ENCODE measurements around the gene KIF2A.

KIF2A gene

GRCh38 chr5:62291829-62292228 is 14.2 kb upstream of the KIF2A start:
- DNase-seq (ENCODE audit: low read depth) = peak; percentile 28

DNA sequence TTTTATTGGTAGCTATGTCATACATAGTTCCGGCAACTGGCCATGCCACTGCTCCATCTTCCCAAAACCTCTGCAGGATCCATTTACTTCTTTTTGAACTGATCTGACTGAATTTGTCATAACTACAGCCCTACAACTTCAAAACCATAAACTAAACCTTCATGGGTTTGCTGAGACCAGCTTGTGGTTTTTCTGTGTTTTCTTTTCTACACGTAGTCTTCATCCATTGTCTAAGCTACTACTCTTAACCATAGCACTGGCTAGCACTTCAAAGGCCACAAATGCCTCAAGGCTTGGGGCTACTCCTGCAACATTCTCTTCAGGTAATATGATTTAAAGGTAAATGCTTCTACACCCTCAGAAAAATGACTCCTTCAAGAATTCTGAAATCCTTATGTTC is 9.0 kb upstream of the KIF2A start:
- DNase-seq (ENCODE audit: low read depth) = no peak

DNA sequence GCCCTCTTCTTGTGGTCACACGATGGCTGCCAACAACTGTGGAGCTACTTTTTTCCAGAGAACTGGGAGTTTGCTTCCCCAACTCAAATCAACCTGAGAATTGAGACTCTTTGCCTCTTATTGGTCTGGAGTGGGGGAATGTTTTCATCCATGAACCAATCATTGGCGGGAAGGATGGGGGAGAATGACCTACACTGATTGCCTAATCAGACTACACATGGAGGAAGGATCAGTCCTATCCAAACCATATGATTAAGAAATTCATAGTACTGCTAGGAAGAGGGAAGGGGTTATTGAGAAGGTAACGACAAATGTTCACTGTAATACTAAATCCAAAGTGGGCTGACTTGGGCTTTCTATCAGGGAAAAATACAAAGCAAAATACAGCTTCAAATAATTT is 7.9 kb upstream of the KIF2A start:
- no peak for DNase-seq (ENCODE audit: low read depth)

- DNase-seq (ENCODE audit: low read depth) = no peak
Observed at GRCh38 chr5:62299101-62299500, 6.9 kb upstream of the KIF2A start.

- no peak for DNase-seq (ENCODE audit: low read depth)
Observed at GRCh38 chr5:62299600-62299999, 6.4 kb upstream of the KIF2A start.

GRCh38 chr5:62305358-62305714 is 670 bp upstream of the KIF2A start:
- no peak for DNase-seq (ENCODE audit: low read depth)

- no peak for DNase-seq (ENCODE audit: low read depth)
Observed at GRCh38 chr5:62306323-62306895, 403 bp downstream of the KIF2A start.

DNA sequence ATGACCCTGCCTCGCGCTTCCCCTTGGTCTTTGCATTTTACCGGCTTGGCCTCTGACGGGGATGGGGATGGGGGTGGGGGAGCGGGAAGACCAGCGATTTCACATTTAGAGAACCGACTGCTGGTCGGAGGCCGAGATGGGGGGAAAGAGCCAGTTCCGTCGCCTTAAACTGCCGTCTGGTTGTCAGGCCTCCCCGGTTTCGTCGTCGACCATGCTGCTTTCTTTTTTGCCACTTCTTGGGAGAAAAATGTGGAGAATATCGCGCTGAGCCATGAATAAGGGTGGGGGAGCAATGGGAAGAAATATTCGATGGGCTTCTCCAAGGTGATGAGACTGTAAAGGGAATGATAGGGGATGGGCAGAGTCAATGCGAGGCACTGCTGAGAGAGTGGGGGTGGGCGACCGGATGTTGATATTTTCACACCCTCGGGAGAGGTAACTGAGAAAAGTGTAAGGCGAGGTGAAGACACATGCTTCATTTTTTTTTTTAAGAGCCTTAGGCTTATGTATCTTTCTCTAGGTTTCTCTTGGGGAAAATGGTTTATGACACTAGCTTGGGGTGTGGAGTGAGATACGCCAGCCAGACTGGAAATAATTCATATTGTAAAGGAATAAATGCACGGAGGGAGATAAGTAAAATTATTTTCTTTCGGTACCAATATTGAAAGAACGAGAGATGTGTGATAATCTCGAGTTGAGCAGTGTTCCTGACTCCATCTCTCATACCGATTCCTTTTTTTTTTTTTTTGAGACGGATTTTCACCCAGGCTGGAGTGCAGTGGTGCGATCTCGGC is 1.1 kb downstream of the KIF2A start:
- DNase-seq (ENCODE audit: low read depth) = peak; percentile 55

GRCh38 chr5:62308439-62308838 is 2.4 kb downstream of the KIF2A start:
- DNase-seq (ENCODE audit: low read depth) = no peak

GRCh38 chr5:62309107-62309506 is 3.1 kb downstream of the KIF2A start:
- no peak for DNase-seq (ENCODE audit: low read depth)

- DNase-seq (ENCODE audit: low read depth) = no peak
Observed at GRCh38 chr5:62310426-62311143, 4.6 kb downstream of the KIF2A start.

DNA sequence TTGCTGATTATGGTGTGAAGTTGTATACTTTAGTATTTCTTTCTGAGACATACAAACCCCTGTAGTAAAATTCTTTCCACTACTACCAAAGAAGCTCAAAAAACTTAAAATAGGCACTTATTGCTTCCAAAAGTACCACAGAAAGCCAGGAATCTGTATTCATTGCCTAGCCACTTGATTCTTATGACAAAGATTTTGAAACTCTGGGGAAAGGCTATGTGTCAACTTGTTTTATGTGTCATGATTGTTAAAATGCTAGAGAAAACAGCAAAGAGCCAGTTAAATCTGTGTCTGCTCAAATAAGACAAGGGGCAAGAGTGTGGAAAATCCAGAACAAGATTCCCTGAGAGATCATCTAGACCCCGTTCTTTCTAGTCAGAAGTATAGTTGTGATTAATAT is 6.0 kb downstream of the KIF2A start:
- no peak for DNase-seq (ENCODE audit: low read depth)

GRCh38 chr5:62312674-62313073 is 6.7 kb downstream of the KIF2A start:
- DNase-seq (ENCODE audit: low read depth) = no peak

DNA sequence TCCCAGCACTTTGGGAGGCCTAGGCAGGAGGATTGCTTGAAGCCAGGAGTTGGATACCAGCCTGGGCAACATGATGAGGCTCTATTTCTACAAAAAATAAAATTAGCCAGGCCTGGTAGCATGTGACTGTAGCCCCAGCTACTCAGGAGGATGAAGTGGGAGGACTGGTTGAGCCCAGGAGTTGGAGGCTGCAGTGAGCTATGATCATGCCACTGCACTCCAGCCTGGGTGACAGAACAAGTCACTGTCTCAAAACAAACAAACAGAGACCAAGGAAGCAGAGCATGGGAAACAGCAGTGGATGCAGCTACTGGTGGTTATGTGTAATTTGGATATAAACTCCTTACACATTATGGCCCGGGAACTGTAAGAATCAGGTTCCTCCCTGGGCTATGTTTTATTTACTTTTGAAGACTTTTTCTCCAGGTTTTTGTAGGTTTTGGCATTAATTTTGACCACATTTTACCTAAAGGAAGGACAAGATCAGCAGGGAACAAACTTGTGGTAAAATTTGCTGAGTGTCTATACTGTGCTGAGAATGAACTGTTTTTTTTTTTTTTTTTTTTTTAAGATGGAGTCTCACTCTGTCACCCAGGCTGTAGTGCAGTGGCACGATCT is 8.3 kb downstream of the KIF2A start:
- DNase-seq (ENCODE audit: low read depth) = no peak

GRCh38 chr5:62315376-62316175 is 9.6 kb downstream of the KIF2A start:
- no peak for DNase-seq (ENCODE audit: low read depth)

GRCh38 chr5:62316176-62316502 is 10.1 kb downstream of the KIF2A start:
- DNase-seq (ENCODE audit: low read depth) = no peak

GRCh38 chr5:62317810-62318209 is 11.8 kb downstream of the KIF2A start:
- no peak for DNase-seq (ENCODE audit: low read depth)

DNA sequence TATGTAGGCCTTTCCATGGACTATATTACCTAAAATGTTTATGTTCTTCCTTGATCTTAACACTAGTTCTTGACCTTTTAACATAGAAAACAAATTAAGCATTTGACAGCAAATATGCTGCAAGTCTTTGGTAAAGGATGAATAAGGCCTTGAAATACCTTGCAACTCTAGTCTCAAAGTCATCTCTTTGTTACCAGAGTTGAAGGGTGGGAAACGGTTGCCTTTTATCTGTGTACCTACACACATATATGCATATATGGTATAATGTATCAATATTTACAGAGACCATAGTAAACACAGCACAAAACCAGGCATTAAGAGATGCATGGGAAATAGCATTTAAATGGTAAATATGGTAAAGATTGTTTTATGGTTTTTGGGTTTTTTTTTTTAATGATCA is 16.5 kb downstream of the KIF2A start:
- DNase-seq (ENCODE audit: low read depth) = no peak

DNA sequence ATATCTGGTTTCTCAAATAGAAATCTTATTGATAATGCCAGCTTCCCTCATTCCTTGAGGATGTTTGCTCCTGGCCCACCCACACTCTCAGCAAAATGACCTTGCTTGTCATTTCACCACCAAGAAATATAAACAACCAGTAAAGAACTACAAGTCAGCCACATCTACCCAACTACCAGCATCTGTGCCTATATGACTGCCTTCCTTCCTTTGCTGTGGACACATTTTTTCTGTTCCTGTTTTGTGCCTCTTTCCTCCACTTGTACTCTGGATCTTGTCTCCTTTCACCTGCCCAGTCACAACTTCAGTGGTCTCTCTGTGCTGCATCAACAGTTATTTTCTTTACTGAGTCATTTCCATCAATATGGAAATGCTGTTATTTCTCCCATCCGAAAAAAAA is 20.3 kb downstream of the KIF2A start:
- DNase-seq (ENCODE audit: low read depth) = no peak

DNA sequence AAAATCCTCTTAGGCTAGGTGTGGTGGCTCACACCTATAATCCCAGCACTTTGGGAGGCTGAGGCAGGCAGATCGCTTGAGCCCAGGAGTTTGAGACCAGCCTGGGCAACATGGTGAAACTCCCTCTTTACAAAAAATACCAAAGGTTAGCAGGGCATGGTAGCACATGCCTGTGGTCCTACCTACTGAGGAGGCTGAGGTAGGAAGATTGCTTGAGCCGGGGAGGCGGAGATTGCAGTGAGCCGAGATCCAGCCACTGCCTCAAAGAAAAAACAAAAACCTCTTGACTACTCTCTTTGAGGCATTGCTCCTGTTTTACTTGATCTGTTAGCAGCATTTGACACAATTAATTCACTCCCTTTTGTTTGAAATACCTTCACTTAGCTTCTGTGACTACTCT is 20.7 kb downstream of the KIF2A start:
- DNase-seq (ENCODE audit: low read depth) = no peak

GRCh38 chr5:62327138-62328053 is 21.4 kb downstream of the KIF2A start:
- DNase-seq (ENCODE audit: low read depth) = no peak
